ENCODE data around the gene BICRA. TPM values are rescaled to one million over a fixed set of nuclear protein-coding genes. Genes with fewer than 3 reads are reported as not detected.

BICRA gene
- total and polyA plus RNA-seq, 2 of the 4 experiments (the other 2 are of a cell fraction), result 1.8 to 3.5 TPM

DNA sequence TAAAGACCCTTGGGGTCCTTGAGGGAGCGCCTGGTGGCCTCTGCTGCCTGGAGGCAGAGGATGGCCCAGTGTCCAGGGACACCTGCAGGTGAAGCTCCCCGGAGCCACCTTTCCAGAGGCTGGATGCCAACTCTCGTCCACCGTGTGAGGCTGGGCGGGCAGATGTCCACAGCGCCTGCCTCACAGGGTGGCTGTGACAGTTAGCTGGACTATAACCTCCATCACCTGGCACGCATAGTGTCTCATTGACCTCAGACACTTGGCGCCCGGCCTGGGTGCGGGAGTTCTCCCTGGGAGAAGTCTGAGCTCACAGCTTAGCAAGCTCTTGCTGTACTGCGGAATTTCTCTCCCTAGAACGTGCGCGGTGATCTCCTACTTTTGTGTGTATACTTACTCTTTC is 9.8 kb downstream of the BICRA start:
- H3K79me1 ChIP-seq (ENCODE audit: low read depth in 1 of 2, low read length in 2 of 2), result peaks cover 10 to 86% of the 10 kb centered on the region in 2 experiments
- BruUV-seq (replicated peaks), result no TSS peak
- no peak overlapping the region for H2BK20ac ChIP-seq (ENCODE audit: low read depth, low read length)
- no peaks in the 10 kb centered on the region for H3K27me3 ChIP-seq (ENCODE audit: control insufficient read depth, insufficient read depth, low read length)
- no peak overlapping the region for H3K4ac ChIP-seq (ENCODE audit: low read depth, low read length)
- WGBS, 2 experiments (ENCODE audit: extremely low coverage in 2 of 2, insufficient read length in 1 of 2), result 81% methylated on average over 4 of the region's 14 CpGs; no CpG with 5 or more reads in 1 of the 2 experiments
- H4K8ac ChIP-seq (ENCODE audit: low read depth in 2 of 2, low read length in 2 of 2), result no peak overlapping the region
- H4K5ac ChIP-seq (ENCODE audit: low read depth, low read length), result no peak overlapping the region
- no peak overlapping the region for H3K4me2 ChIP-seq (ENCODE audit: low read depth, low read length)
- no peak overlapping the region for H3K56ac ChIP-seq (ENCODE audit: extremely low read depth, insufficient read depth, low read length)
- H2BK15ac ChIP-seq (ENCODE audit: low read depth, low read length), result no peak overlapping the region
- ChIA-PET CTCF (no interaction called here), POLR2A (ENCODE audit: unreplicated experiment) (no interaction called here)
- H3K18ac ChIP-seq (ENCODE audit: low read depth, low read length), result no peak overlapping the region
- peaks cover 12% of the 10 kb centered on the region for H3K4me1 ChIP-seq (ENCODE audit: control insufficient read depth, insufficient read depth, low read length)
- H3K14ac ChIP-seq (replicated peaks; ENCODE audit: low read depth, low read length), result no peak overlapping the region
- H3K9me1 ChIP-seq (ENCODE audit: insufficient read depth, low read length), result peaks cover 32% of the 10 kb centered on the region
- H2AFZ ChIP-seq (replicated peaks; ENCODE audit: low read length, poor library complexity), result no peak overlapping the region
- TF ChIP-seq BHLHE40 (IDR thresholded peaks at IDR 0.05; ENCODE audit: low read depth, low read length), result no peak
- no peak for TF ChIP-seq FOS (IDR thresholded peaks at IDR 0.05; ENCODE audit: low read depth, low read length)
- TF ChIP-seq CEBPB (IDR thresholded peaks at IDR 0.05; ENCODE audit: low read depth, low read length), result no peak
- TF ChIP-seq, protein P1, sequence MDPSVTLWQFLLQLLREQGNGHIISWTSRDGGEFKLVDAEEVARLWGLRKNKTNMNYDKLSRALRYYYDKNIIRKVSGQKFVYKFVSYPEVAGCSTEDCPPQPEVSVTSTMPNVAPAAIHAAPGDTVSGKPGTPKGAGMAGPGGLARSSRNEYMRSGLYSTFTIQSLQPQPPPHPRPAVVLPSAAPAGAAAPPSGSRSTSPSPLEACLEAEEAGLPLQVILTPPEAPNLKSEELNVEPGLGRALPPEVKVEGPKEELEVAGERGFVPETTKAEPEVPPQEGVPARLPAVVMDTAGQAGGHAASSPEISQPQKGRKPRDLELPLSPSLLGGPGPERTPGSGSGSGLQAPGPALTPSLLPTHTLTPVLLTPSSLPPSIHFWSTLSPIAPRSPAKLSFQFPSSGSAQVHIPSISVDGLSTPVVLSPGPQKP (IDR thresholded peaks at IDR 0.05; ENCODE audit: borderline replicate concordance, low read depth, low read length), result no peak
- no peaks in the 10 kb centered on the region for H3K9me3 ChIP-seq (ENCODE audit: control insufficient read depth, insufficient read depth, low read length)
- no peak overlapping the region for H3K9ac ChIP-seq (ENCODE audit: low read depth, low read length)
- H3K27ac ChIP-seq (ENCODE audit: insufficient read depth, low read length), result no peak overlapping the region
- H2BK120ac ChIP-seq (ENCODE audit: low read depth, low read length), result no peak overlapping the region
- no peak overlapping the region for H2AK5ac ChIP-seq (ENCODE audit: low read depth, low read length)
- no peak overlapping the region for H2BK5ac ChIP-seq (ENCODE audit: low read depth, low read length, poor library complexity, severe bottlenecking)
- peaks cover 12% of the 10 kb centered on the region; the same call in 1 of the 2 replicates for H3K36me3 ChIP-seq (ENCODE audit: control insufficient read depth, insufficient read depth, low read length)
- peaks cover 85% of the 10 kb centered on the region for H4K20me1 ChIP-seq (ENCODE audit: insufficient read depth, low read length)
- H2AK9ac ChIP-seq (replicated peaks; ENCODE audit: low read depth, low read length, poor library complexity), result no peak overlapping the region
- no peak overlapping the region for H3K4me3 ChIP-seq (ENCODE audit: insufficient read depth, low read depth, low read length)
- intact Hi-C loops (cut with micrococcal nuclease), result no loop called here
- dilution Hi-C loops (cut with HindIII; ENCODE audit: low sequenced_read_pairs, unreplicated experiment), result no loop called here
- in situ Hi-C loops (cut with MboI; ENCODE audit: low sequenced_read_pairs), result no loop called here
- ATAC-seq (ENCODE audit: low read depth) (0 out of 2 replicates have a peak, but pooled peaks have one; percentile 27), DNase-seq (peak; percentile 43)
- H4K91ac ChIP-seq (ENCODE audit: insufficient read depth, low read depth, low read length), result no peak overlapping the region
- H3K23ac ChIP-seq (ENCODE audit: low read depth, low read length), result no peak overlapping the region
